Superior temporal gyrus (tissue), 1 donor: ENCODE measurements around the gene TBC1D14.
A peak's percentile ranks its signal among the peaks of the same experiment; 100 is the strongest.
"Not testable (repeated sequence)": the region's sequence is repeated elsewhere in the genome, so short reads cannot be mapped to it uniquely, and the experiment has no call there.

Source experiments
- DNase-seq: peaks from one replicate; pipeline ENCODE4 v3.0.0-alpha.2; 2016; ENCODE audit errors: extremely low spot score

TBC1D14 gene

GRCh38 chr4:6972911-6973310 is 63.3 kb downstream of the TBC1D14 start:
- no peak for DNase-seq

GRCh38 chr4:6974138-6974848 is 64.7 kb downstream of the TBC1D14 start:
- DNase-seq, result peak; percentile 96

GRCh38 chr4:6977846-6978245 is 68.2 kb downstream of the TBC1D14 start:
- DNase-seq, result not testable (repeated sequence)

GRCh38 chr4:6983544-6984142 is 74.0 kb downstream of the TBC1D14 start:
- no peak for DNase-seq

- peak; percentile 41 for DNase-seq
Measured at GRCh38 chr4:6984612-6985425, 75.2 kb downstream of the TBC1D14 start.

- peak; percentile 68 for DNase-seq
Measured at GRCh38 chr4:6986072-6986780, 76.6 kb downstream of the TBC1D14 start.

GRCh38 chr4:6986781-6987587 is 77.4 kb downstream of the TBC1D14 start:
- peak; percentile 92 for DNase-seq

- no peak for DNase-seq
Measured at GRCh38 chr4:6987588-6987961, 77.9 kb downstream of the TBC1D14 start.

GRCh38 chr4:6988016-6988715 is 78.5 kb downstream of the TBC1D14 start:
- DNase-seq, result no peak

GRCh38 chr4:6989331-6989923 is 79.8 kb downstream of the TBC1D14 start:
- no peak for DNase-seq

- no peak for DNase-seq
Measured at GRCh38 chr4:6990661-6991060, 81.0 kb downstream of the TBC1D14 start.

- no peak for DNase-seq
Measured at GRCh38 chr4:6991249-6991648, 81.6 kb downstream of the TBC1D14 start.

- peak; percentile 63 for DNase-seq
Measured at GRCh38 chr4:6991771-6992557, 82.3 kb downstream of the TBC1D14 start.

- DNase-seq, result no peak
Measured at GRCh38 chr4:6992728-6993677, 83.4 kb downstream of the TBC1D14 start.

- no peak for DNase-seq
Measured at GRCh38 chr4:6996481-6996880, 86.9 kb downstream of the TBC1D14 start.

- peak; percentile 30 for DNase-seq
Measured at GRCh38 chr4:6999172-7000086, 89.8 kb downstream of the TBC1D14 start.
